Hepatocyte (in vitro differentiated cells): Measurements from ENCODE around the gene PTPRK.

Experiments used
- CTCF ChIP-seq: fragments of 200-600 bp; sonication (generic); IDR thresholded peaks from 2 replicates; pipeline ENCODE4 v1.5.1; 2016; ENCODE audit warnings: antibody characterized with exemption, mild to moderate bottlenecking; ENCODE audit not compliant: poor library complexity
- EZH2 ChIP-seq: fragments of 200-600 bp; sonication (generic); IDR thresholded peaks from 2 replicates; pipeline ENCODE4 v1.6.1; 2016; ENCODE audit warnings: antibody characterized with exemption, mild to moderate bottlenecking, borderline replicate concordance
- EZH2phosphoT487 ChIP-seq: fragments of 200-600 bp; sonication (generic); IDR thresholded peaks from one replicate; pipeline ENCODE4 v1.6.1; 2018; ENCODE audit warnings: antibody characterized with exemption, mild to moderate bottlenecking, low read depth, moderate library complexity; ENCODE audit not compliant: unreplicated experiment, severe bottlenecking

DNA sequence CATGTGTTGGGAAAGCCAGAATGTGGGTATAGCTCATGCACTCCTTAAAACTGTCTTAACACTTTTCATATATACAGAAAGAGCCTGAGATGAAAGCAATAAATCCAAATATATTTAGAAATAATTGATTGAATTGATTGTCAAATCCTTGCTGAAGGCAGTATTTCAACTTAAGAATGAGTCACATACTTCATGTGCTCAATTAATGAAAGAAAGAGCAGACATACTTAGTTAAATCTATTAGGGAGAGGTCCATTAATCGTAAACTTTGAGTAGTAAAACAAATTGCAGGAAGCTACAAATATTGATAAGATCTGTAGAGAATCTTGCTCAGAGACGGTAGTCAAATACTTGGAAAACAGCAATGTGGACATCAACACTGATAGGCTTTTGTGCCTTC, 358.0 kb downstream of the PTPRK start:
- TF ChIP-seq CTCF, result no peak
- no peak for TF ChIP-seq EZH2
- no peak for TF ChIP-seq EZH2phosphoT487
